Keratinocyte (primary cell): ENCODE data around the gene ZFYVE28. TPM values are rescaled to one million over a fixed set of nuclear protein-coding genes. Genes with fewer than 3 reads are reported as not detected.

ENCODE experiments used
- DNase-seq: peaks from one replicate; pipeline ENCODE4 v3.0.0-alpha.2; 2011; ENCODE audit warnings: low read depth, missing footprints, low spot score
- FAIRE-seq: peaks from 2 replicates; lab custom pipeline; 2011; peaks lifted over from hg19 to GRCh38; lab: Jason Lieb, UNC
- H2AFZ ChIP-seq: 2 replicates; pipeline ENCODE4 v1.6.0; 2012; ENCODE audit warnings: low read length, control low read depth, inconsistent platforms; ENCODE audit not compliant: control insufficient read depth
- H3K27ac ChIP-seq: 2 replicates; pipeline ENCODE4 v1.5.1; 2011; ENCODE audit warnings: low read length; ENCODE audit not compliant: control insufficient read depth, insufficient read depth
- H3K27me3 ChIP-seq: 3 replicates; pipeline ENCODE4 v1.6.0; 2011; ENCODE audit warnings: low read length; ENCODE audit not compliant: control insufficient read depth, insufficient read depth; ENCODE audit errors: extremely low read depth
- H3K36me3 ChIP-seq, 2 experiments: 2 replicates in 1 of 2; 3 replicates in 1 of 2; pipeline ENCODE4 v1.5.1; 2011; ENCODE audit warnings: low read length in 2 of 2, mild to moderate bottlenecking in 1 of 2; ENCODE audit not compliant: control insufficient read depth in 2 of 2, insufficient read depth in 2 of 2; ENCODE audit errors: extremely low read depth in 1 of 2
- H3K4me1 ChIP-seq: 3 replicates; pipeline ENCODE4 v1.5.1; 2011; ENCODE audit warnings: low read length; ENCODE audit not compliant: control insufficient read depth, insufficient read depth; ENCODE audit errors: extremely low read depth
- H3K4me2 ChIP-seq: 3 replicates; pipeline ENCODE4 v1.6.0; 2011; ENCODE audit warnings: low read depth, low read length; ENCODE audit not compliant: control insufficient read depth, insufficient read depth; ENCODE audit errors: extremely low read depth
- H3K4me3 ChIP-seq, 3 experiments: fragments of 200-600 bp in 1 of 3; sonication (generic) in 1 of 3; 2 replicates in 2 of 3; 3 replicates in 1 of 3; pipeline ENCODE4 v1.5.1; 2011 to 2016; ENCODE audit warnings: low read length in 3 of 3, mild to moderate bottlenecking in 3 of 3, control low read depth in 2 of 3, inconsistent platforms in 1 of 3, low read depth in 1 of 3, mixed read lengths in 1 of 3, mixed run types in 1 of 3, moderate library complexity in 1 of 3; ENCODE audit not compliant: control insufficient read depth in 2 of 3, insufficient read depth in 2 of 3; ENCODE audit errors: extremely low read depth in 1 of 3
- H3K79me2 ChIP-seq: 2 replicates; pipeline ENCODE4 v1.6.0; 2012; ENCODE audit warnings: low read length; ENCODE audit not compliant: control insufficient read depth, insufficient read depth
- H3K9ac ChIP-seq: 3 replicates; pipeline ENCODE4 v1.6.0; 2011; ENCODE audit warnings: low read length; ENCODE audit not compliant: control insufficient read depth, insufficient read depth; ENCODE audit errors: extremely low read depth
- H3K9me1 ChIP-seq: 3 replicates; pipeline ENCODE4 v1.6.0; 2011; ENCODE audit warnings: low read length; ENCODE audit not compliant: control insufficient read depth, insufficient read depth; ENCODE audit errors: extremely low read depth
- H3K9me3 ChIP-seq: 2 replicates; pipeline ENCODE4 v1.5.1; 2012; ENCODE audit warnings: low read depth, low read length; ENCODE audit not compliant: control insufficient read depth
- H4K20me1 ChIP-seq: 3 replicates; pipeline ENCODE4 v1.6.0; 2011; ENCODE audit warnings: low read length; ENCODE audit not compliant: control insufficient read depth, insufficient read depth; ENCODE audit errors: extremely low read depth
- CTCF ChIP-seq, 3 experiments: IDR thresholded peaks in 1 of 3; conservative IDR thresholded peaks in 1 of 3; optimal IDR thresholded peaks in 1 of 3; 2 replicates in 2 of 3; 3 replicates in 1 of 3; pipeline versions ENCODE3 to v1.5.1; 2011; ENCODE audit warnings: low read length in 3 of 3, mild to moderate bottlenecking in 3 of 3, moderate library complexity in 2 of 3, control low read depth in 1 of 3, inconsistent platforms in 1 of 3; ENCODE audit not compliant: insufficient read depth in 2 of 3; ENCODE audit errors: extremely low read depth in 1 of 3
- EZH2 ChIP-seq: IDR thresholded peaks from one replicate; pipeline ENCODE4 v1.6.1; 2012; ENCODE audit warnings: inconsistent platforms, mild to moderate bottlenecking, low read length, moderate library complexity
- dilution Hi-C: fragments of 300-500 bp; cut with MboI; formaldehyde crosslinking; loops from one replicate; pipeline ENCODE4 v1.7.0; 2020; ENCODE audit warnings: low sequenced_read_pairs; ENCODE audit not compliant: extremely low pct_ligation_motif_present
- polyA plus RNA-seq, 5 experiments: library from polyadenylated mRNA; depleted of rRNA in 3 of 5; stranded (reverse) in 3 of 5; stranded (forward) in 1 of 5; unstranded in 1 of 5; fragments of >200 nt; gene quantifications; 1 replicate in 1 of 5; 2 replicates in 3 of 5; 3 replicates in 1 of 5; pipeline versions ENCODE4 v1.2.1 to v1.2.3, GENCODE V29; 2011 to 2012; ENCODE audit warnings: missing spikeins in 2 of 5, low read depth in 1 of 5, low replicate concordance in 1 of 5

ZFYVE28 gene
- polyA plus RNA-seq, 1 donor (not counting 4 experiments of a cell fraction or from before 2014, with no cell fraction given): 0.33 TPM

- Histone ChIP-seq H3K4me1 (no peaks in the 10 kb centered on the region), H3K9me1 (no peaks in the 10 kb centered on the region), H3K27ac (no peak overlapping the region), H4K20me1 (no peaks in the 10 kb centered on the region), H3K9ac (no peak overlapping the region), H3K36me3 (no peaks in the 10 kb centered on the region), H3K4me2 (no peak overlapping the region), H3K4me3 (no peak overlapping the region), H2AFZ (no peak overlapping the region), H3K9me3 (no peaks in the 10 kb centered on the region), H3K27me3 (no peaks in the 10 kb centered on the region), H3K79me2 (no peaks in the 10 kb centered on the region)
- DNase-seq (no peak), FAIRE-seq (no peak)
- dilution Hi-C loops: no loop called here
- no peak for TF ChIP-seq CTCF (optimal IDR thresholded peaks at IDR 0.05 in 1 of 3, IDR thresholded peaks at IDR 0.05 in 1 of 3, conservative IDR thresholded peaks at IDR 0.05 in 1 of 3; ENCODE audit: extremely low read depth in 1 of 3, insufficient read depth in 2 of 3, low read length in 3 of 3)
- TF ChIP-seq EZH2: no peak
These were observed 93.6 kb downstream of the ZFYVE28 start for GRCh38 chr4:2324891-2325290.

DNA sequence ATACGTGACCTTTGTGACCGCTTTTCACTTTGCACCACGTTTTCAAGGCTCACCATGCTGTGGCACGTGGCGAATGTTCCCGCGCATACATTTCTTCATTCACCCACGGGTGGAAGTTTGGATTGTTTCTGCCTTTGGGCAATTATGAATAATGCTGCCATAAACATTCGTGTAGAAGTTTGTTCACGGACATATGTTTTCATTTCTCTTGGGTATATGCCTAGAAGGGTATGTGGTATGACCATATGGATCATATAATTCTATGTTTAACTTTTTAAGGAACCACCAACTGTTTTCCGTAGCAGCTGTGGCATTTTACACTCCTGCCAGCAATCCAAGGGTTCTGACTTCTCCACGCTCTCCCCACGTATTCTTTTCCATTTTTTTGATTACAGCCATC is 95.6 kb downstream of the ZFYVE28 start:
- FAIRE-seq: no peak
- Histone ChIP-seq H3K9ac (no peak overlapping the region), H2AFZ (no peak overlapping the region), H3K4me3 (no peak overlapping the region), H3K27me3 (no peaks in the 10 kb centered on the region), H3K79me2 (no peaks in the 10 kb centered on the region), H3K4me1 (no peaks in the 10 kb centered on the region), H4K20me1 (no peaks in the 10 kb centered on the region), H3K27ac (no peak overlapping the region), H3K9me1 (no peaks in the 10 kb centered on the region), H3K36me3 (no peaks in the 10 kb centered on the region), H3K4me2 (no peak overlapping the region), H3K9me3 (no peaks in the 10 kb centered on the region)
- no peak for DNase-seq
- TF ChIP-seq EZH2 (no peak), CTCF (optimal IDR thresholded peaks at IDR 0.05 in 1 of 3, IDR thresholded peaks at IDR 0.05 in 1 of 3, conservative IDR thresholded peaks at IDR 0.05 in 1 of 3; ENCODE audit: extremely low read depth in 1 of 3, insufficient read depth in 2 of 3, low read length in 3 of 3) (no peak)
- dilution Hi-C loops: no loop called here
